ENCODE results near the gene MCUB.
"Not testable (repeated sequence)": the region's sequence is repeated elsewhere in the genome, so short reads cannot be mapped to it uniquely, and the experiment has no call there.

The MCUB gene

GRCh38 chr4:109678925-109679324 lies 118.9 kb downstream of the MCUB start:
- not testable (repeated sequence) for H3K27me3 ChIP-seq (ENCODE audit: insufficient read depth, low read length); H3K9me3 ChIP-seq (ENCODE audit: low read length); H3K36me3 ChIP-seq (ENCODE audit: insufficient read depth, low read length); H2AFZ ChIP-seq (ENCODE audit: low read depth, low read length); H3K4me1 ChIP-seq (ENCODE audit: insufficient read depth, low read length); H3K4me3 ChIP-seq (ENCODE audit: low read length)

- peaks cover 3% of the 10 kb centered on the region for H3K9me3 ChIP-seq (ENCODE audit: low read length)
- H3K36me3 ChIP-seq (ENCODE audit: insufficient read depth, low read length): peaks cover 14% of the 10 kb centered on the region
- no peak overlapping the region for H2AFZ ChIP-seq (ENCODE audit: low read depth, low read length)
- no peaks in the 10 kb centered on the region for H3K4me1 ChIP-seq (ENCODE audit: insufficient read depth, low read length)
- H3K27me3 ChIP-seq (ENCODE audit: insufficient read depth, low read length): no peaks in the 10 kb centered on the region
- H3K4me3 ChIP-seq (ENCODE audit: low read length): no peak overlapping the region
These were observed 122.8 kb downstream of the MCUB start for GRCh38 chr4:109682875-109683274.

- Histone ChIP-seq H3K4me3 (ENCODE audit: low read length) (no peak overlapping the region), H3K4me1 (ENCODE audit: insufficient read depth, low read length) (no peaks in the 10 kb centered on the region), H3K27me3 (ENCODE audit: insufficient read depth, low read length) (no peaks in the 10 kb centered on the region), H3K36me3 (ENCODE audit: insufficient read depth, low read length) (peaks cover 18% of the 10 kb centered on the region), H3K9me3 (ENCODE audit: low read length) (peaks cover 3% of the 10 kb centered on the region), H2AFZ (ENCODE audit: low read depth, low read length) (no peak overlapping the region)
These were observed 123.7 kb downstream of the MCUB start for GRCh38 chr4:109683621-109684253.

GRCh38 chr4:109684727-109685126 lies 124.7 kb downstream of the MCUB start:
- Histone ChIP-seq H2AFZ (ENCODE audit: low read depth, low read length) (no peak overlapping the region), H3K36me3 (ENCODE audit: insufficient read depth, low read length) (peaks cover 28% of the 10 kb centered on the region), H3K4me3 (ENCODE audit: low read length) (no peak overlapping the region), H3K4me1 (ENCODE audit: insufficient read depth, low read length) (no peaks in the 10 kb centered on the region), H3K9me3 (ENCODE audit: low read length) (no peaks in the 10 kb centered on the region), H3K27me3 (ENCODE audit: insufficient read depth, low read length) (no peaks in the 10 kb centered on the region)

GRCh38 chr4:109690690-109691410 lies 130.8 kb downstream of the MCUB start:
- H3K36me3 ChIP-seq (ENCODE audit: insufficient read depth, low read length): peaks cover 64% of the 10 kb centered on the region
- no peaks in the 10 kb centered on the region for H3K9me3 ChIP-seq (ENCODE audit: low read length)
- H3K4me3 ChIP-seq (ENCODE audit: low read length): no peak overlapping the region
- H2AFZ ChIP-seq (ENCODE audit: low read depth, low read length): no peak overlapping the region
- no peaks in the 10 kb centered on the region for H3K4me1 ChIP-seq (ENCODE audit: insufficient read depth, low read length)
- H3K27me3 ChIP-seq (ENCODE audit: insufficient read depth, low read length): no peaks in the 10 kb centered on the region

- no peak overlapping the region for H2AFZ ChIP-seq (ENCODE audit: low read depth, low read length)
- H3K4me3 ChIP-seq (ENCODE audit: low read length): no peak overlapping the region
- peaks cover 66% of the 10 kb centered on the region for H3K36me3 ChIP-seq (ENCODE audit: insufficient read depth, low read length)
- H3K4me1 ChIP-seq (ENCODE audit: insufficient read depth, low read length): no peaks in the 10 kb centered on the region
- no peaks in the 10 kb centered on the region for H3K9me3 ChIP-seq (ENCODE audit: low read length)
- no peaks in the 10 kb centered on the region for H3K27me3 ChIP-seq (ENCODE audit: insufficient read depth, low read length)
These were observed 131.4 kb downstream of the MCUB start for GRCh38 chr4:109691411-109691920.

GRCh38 chr4:109698656-109699055 lies 138.6 kb downstream of the MCUB start:
- H2AFZ ChIP-seq (ENCODE audit: low read depth, low read length): no peak overlapping the region
- peaks cover 23% of the 10 kb centered on the region for H3K36me3 ChIP-seq (ENCODE audit: insufficient read depth, low read length)
- H3K4me3 ChIP-seq (ENCODE audit: low read length): no peak overlapping the region
- peaks cover 6% of the 10 kb centered on the region for H3K4me1 ChIP-seq (ENCODE audit: insufficient read depth, low read length)
- peaks cover 3% of the 10 kb centered on the region for H3K9me3 ChIP-seq (ENCODE audit: low read length)
- no peaks in the 10 kb centered on the region for H3K27me3 ChIP-seq (ENCODE audit: insufficient read depth, low read length)

- Histone ChIP-seq H3K27me3 (ENCODE audit: insufficient read depth, low read length) (no peaks in the 10 kb centered on the region), H3K4me3 (ENCODE audit: low read length) (no peak overlapping the region), H3K4me1 (ENCODE audit: insufficient read depth, low read length) (peaks cover 6% of the 10 kb centered on the region), H2AFZ (ENCODE audit: low read depth, low read length) (no peak overlapping the region), H3K9me3 (ENCODE audit: low read length) (peaks cover 3% of the 10 kb centered on the region), H3K36me3 (ENCODE audit: insufficient read depth, low read length) (peaks cover 14% of the 10 kb centered on the region)
These were observed 139.6 kb downstream of the MCUB start for GRCh38 chr4:109699553-109700225.

GRCh38 chr4:109701566-109702410 lies 141.7 kb downstream of the MCUB start:
- H3K9me3 ChIP-seq (ENCODE audit: low read length): peaks cover 3% of the 10 kb centered on the region
- peaks cover 6% of the 10 kb centered on the region for H3K4me1 ChIP-seq (ENCODE audit: insufficient read depth, low read length)
- H3K4me3 ChIP-seq (ENCODE audit: low read length): peak overlapping the region; percentile 91
- H3K36me3 ChIP-seq (ENCODE audit: insufficient read depth, low read length): peaks cover 10% of the 10 kb centered on the region
- H2AFZ ChIP-seq (ENCODE audit: low read depth, low read length): peak overlapping the region; percentile 99
- no peaks in the 10 kb centered on the region for H3K27me3 ChIP-seq (ENCODE audit: insufficient read depth, low read length)

GRCh38 chr4:109702950-109703663 lies 143.1 kb downstream of the MCUB start, which contains the start of gene CASP6:
Gene CASP6 (minus strand): TSS chr4:109703445. CDS start chr4:109703395, 50 bp downstream.
- Histone ChIP-seq H3K4me3 (ENCODE audit: low read length) (peak within 1 kb of the TSS; percentile 91), H2AFZ (ENCODE audit: low read depth, low read length) (peak within 1 kb of the TSS; percentile 99), H3K4me1 (ENCODE audit: insufficient read depth, low read length) (peaks cover 6% of the 10 kb centered on the region), H3K36me3 (ENCODE audit: insufficient read depth, low read length) (no peaks in the 10 kb centered on the region), H3K27me3 (ENCODE audit: insufficient read depth, low read length) (no peaks in the 10 kb centered on the region), H3K9me3 (ENCODE audit: low read length) (no peaks in the 10 kb centered on the region)

- H3K4me1 ChIP-seq (ENCODE audit: insufficient read depth, low read length): peaks cover 6% of the 10 kb centered on the region
These were observed 143.8 kb downstream of the MCUB start for GRCh38 chr4:109703664-109704361.

GRCh38 chr4:109708435-109708834 lies 148.4 kb downstream of the MCUB start:
- Histone ChIP-seq H3K36me3 (ENCODE audit: insufficient read depth, low read length) (peaks cover 4% of the 10 kb centered on the region), H3K27me3 (ENCODE audit: insufficient read depth, low read length) (no peaks in the 10 kb centered on the region), H3K9me3 (ENCODE audit: low read length) (no peaks in the 10 kb centered on the region), H3K4me3 (ENCODE audit: low read length) (no peak overlapping the region), H3K4me1 (ENCODE audit: insufficient read depth, low read length) (no peaks in the 10 kb centered on the region), H2AFZ (ENCODE audit: low read depth, low read length) (no peak overlapping the region)

More at GRCh38 chr4:109703664-109704361, 143.8 kb downstream of the MCUB start:
- peak overlapping the region; percentile 91 for H3K4me3 ChIP-seq (ENCODE audit: low read length)
- H3K36me3 ChIP-seq (ENCODE audit: insufficient read depth, low read length): no peaks in the 10 kb centered on the region
- peak overlapping the region; percentile 99 for H2AFZ ChIP-seq (ENCODE audit: low read depth, low read length)
- no peaks in the 10 kb centered on the region for H3K9me3 ChIP-seq (ENCODE audit: low read length)
- H3K27me3 ChIP-seq (ENCODE audit: insufficient read depth, low read length): no peaks in the 10 kb centered on the region
